ENCODE results near the gene UACA. TPM values are rescaled to one million over a fixed set of nuclear protein-coding genes. Genes with fewer than 3 reads are reported as not detected.

The UACA gene
- total RNA-seq, 2 experiments from 2014 or later, result 0.61 to 1.0 TPM

DNA sequence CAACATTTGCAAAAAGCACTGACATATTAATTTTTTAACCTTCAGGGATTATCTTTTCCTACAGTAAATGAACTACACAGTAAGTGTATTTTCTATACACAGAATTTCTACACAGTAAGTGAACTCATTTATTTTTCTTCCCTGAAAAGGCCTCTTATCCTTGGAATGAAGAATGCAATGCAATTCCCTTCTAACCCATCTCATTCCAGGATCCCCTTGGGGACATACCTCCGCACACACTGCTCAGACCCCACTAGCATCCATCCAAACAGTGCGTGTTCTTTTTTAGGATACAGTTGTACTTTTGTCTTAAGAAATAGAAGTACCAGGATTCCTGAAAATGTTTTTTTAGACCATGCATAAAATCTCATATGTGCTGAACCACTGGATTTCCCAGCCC is 152.8 kb downstream of the UACA start:
- no peak overlapping the region for H3K4me3 Mint-ChIP-seq
- H3K36me3 Mint-ChIP-seq, result no peaks in the 10 kb centered on the region
- ATAC-seq (no peak), DNase-seq (no peak)
- CTCF ChIA-PET, result no interaction called here
- H3K4me1 Mint-ChIP-seq, result no peaks in the 10 kb centered on the region
- H3K27me3 Mint-ChIP-seq, result peaks cover 24% of the 10 kb centered on the region
- H3K9me3 Mint-ChIP-seq (ENCODE audit: low read depth), result no peaks in the 10 kb centered on the region
- no peak overlapping the region for H3K27ac Mint-ChIP-seq

DNA sequence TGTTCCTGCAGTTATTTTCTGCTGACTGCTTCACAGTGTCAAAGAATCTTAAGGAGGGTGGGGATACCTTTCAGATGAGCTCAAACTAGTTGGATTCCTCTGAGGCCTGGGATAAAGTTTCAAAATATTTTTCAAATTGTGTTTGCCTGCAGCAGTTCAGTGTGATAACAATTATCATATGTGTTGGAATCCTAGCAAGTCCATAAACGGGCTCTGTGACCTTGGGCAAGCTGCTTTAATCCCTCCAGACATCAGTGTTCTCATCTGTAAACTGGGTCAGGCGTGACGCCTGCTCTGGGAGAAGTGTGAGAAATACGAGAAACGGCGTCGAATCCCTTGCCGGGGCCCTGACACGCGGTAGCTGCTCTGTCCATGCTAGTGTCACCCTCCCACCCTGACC is 153.5 kb downstream of the UACA start:
- Mint-ChIP-seq H3K4me3 (no peak overlapping the region), H3K36me3 (no peaks in the 10 kb centered on the region), H3K4me1 (no peaks in the 10 kb centered on the region), H3K27me3 (peaks cover 25% of the 10 kb centered on the region), H3K27ac (no peak overlapping the region), H3K9me3 (ENCODE audit: low read depth) (no peaks in the 10 kb centered on the region)
- DNase-seq (no peak), ATAC-seq (no peak)
- CTCF ChIA-PET, result no interaction called here

DNA sequence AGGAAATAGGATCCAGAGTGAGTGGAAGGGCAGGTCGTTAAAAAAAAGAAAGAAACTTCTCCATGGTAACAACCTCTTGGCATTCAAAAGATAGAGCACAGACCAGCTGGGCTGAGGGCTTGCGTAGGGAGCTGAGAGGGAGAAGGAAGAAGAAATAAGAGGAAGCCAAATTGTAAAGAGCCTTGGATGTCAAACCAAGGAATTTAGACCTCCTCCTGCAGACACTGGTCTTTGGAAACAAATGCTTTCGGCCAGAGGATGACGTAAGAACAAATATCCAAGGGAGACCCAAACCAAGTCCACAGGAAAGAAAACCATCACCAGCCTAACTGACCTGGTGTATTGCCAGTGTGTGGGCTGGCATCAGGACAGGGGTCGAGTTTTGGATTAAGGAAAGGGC is 155.2 kb downstream of the UACA start:
- CTCF ChIA-PET, result interaction anchor here (1.1 to 1.2 kb wide), 2 partner anchors 9 to 72 kb away, joined by 3 read pairs; no protein-coding TSS in a partner anchor
- Mint-ChIP-seq H3K9me3 (ENCODE audit: low read depth) (no peaks in the 10 kb centered on the region), H3K36me3 (no peaks in the 10 kb centered on the region), H3K4me3 (no peak overlapping the region), H3K27ac (no peak overlapping the region), H3K27me3 (peaks cover 24% of the 10 kb centered on the region), H3K4me1 (no peaks in the 10 kb centered on the region)
- no peak for ATAC-seq
- no peak for DNase-seq

DNA sequence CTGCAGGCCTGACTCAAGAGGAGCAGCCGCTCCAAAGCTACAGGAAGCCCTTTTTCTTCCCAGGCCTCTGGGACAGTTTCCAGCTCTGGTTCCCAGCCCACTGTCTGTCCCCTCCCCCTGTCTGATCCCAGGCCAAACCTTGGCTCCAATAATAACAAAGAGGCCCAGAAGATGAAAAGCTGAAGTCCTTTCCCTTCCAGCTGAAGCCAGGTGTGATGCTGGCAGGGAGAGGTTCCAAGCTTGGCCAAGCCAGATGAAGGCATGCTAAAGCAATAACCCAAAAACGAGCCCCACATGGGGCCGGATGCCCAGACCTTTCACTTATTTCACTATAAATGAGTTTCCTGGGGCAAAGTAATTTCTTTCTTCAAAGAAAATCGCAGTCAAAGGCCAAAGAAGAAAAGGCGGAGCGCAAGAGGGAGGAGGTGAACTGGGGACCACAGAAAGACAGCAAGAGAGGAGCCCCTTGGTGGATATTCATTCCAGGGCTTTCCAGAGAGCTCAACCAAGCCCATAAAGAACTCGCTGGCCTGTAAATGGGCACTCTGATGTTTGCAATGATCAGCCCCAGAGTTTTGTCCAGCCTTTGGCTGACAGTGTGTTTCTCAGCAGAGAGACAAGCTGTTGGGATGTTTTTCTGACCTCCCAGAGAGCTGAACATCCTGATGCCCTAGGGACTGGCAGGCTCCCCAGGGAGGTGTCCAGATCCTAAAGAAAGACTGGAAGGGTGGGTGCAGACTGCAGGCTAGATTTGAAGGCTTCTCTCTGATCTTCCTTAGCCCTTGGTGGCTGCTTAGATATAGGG is 157.6 kb downstream of the UACA start:
- no peaks in the 10 kb centered on the region for H3K9me3 Mint-ChIP-seq (ENCODE audit: low read depth)
- no peak overlapping the region for H3K4me3 Mint-ChIP-seq
- H3K36me3 Mint-ChIP-seq, result no peaks in the 10 kb centered on the region
- peaks cover 22% of the 10 kb centered on the region for H3K27me3 Mint-ChIP-seq
- DNase-seq, result no peak
- CTCF ChIA-PET, result no interaction called here
- ATAC-seq, result no peak
- no peaks in the 10 kb centered on the region for H3K4me1 Mint-ChIP-seq
- no peak overlapping the region for H3K27ac Mint-ChIP-seq

DNA sequence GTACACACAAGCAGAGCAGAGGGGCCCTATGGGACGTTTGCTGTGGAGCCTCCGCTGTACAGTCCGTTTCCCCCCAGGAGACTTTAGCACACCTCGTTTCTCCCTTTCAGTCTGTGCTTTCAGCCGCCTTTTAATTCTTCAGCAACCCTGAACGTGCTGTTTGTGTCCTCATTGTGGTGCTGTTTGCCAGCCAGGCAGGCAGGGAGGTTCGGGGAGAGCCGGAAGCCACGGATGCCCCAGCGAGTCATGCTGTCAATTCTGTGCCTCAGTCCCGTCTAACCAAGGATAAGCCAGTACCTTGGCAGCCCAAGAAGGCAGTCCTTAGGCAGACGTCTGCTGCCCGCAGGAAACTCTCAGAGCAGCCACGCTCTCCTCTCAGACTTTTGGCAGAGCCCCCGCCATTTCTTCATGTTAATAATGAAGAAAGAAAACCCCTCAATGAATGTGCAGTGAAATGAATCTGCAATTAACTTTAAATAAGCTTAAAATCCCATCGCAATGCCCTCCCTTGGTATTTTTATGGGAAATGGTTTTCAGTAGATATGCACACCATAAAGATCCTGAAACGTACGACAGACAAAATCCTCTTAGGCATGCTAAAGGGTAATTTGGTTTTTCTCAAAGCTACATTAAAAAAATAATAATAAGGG is 158.6 kb downstream of the UACA start:
- Mint-ChIP-seq H3K27me3 (peaks cover 24% of the 10 kb centered on the region), H3K4me3 (no peak overlapping the region), H3K4me1 (no peaks in the 10 kb centered on the region), H3K36me3 (no peaks in the 10 kb centered on the region), H3K27ac (no peak overlapping the region), H3K9me3 (ENCODE audit: low read depth) (peaks cover under 1% of the 10 kb centered on the region)
- ATAC-seq (no peak), DNase-seq (no peak)
- CTCF ChIA-PET, result no interaction called here

Other genes starting within 250 kb of the UACA start
- not detected for gene LARP6, start 90.6 kb upstream of the UACA start, total RNA-seq
- gene THAP10, start 128.9 kb upstream of the UACA start, total RNA-seq, result under 1 TPM; 0.20 to 0.47 TPM
- gene LRRC49, start 129.3 kb upstream of the UACA start, total RNA-seq, result under 1 TPM in 1 of 2 experiments, not detected in 1; 0.66 TPM